Midbrain (tissue), 1 donor: Measurements from ENCODE around the gene CIPC.

Experiments
- DNase-seq: peaks from one replicate; lab custom pipeline; 2025; lab: John Stamatoyannopoulos, UW

The CIPC gene

GRCh38 chr14:77069551-77069950 is 28.5 kb upstream of the CIPC start:
- DNase-seq: no peak

GRCh38 chr14:77071938-77072388 is 26.1 kb upstream of the CIPC start:
- no peak for DNase-seq

- no peak for DNase-seq
Measured at GRCh38 chr14:77074969-77075368, 23.1 kb upstream of the CIPC start.

DNA sequence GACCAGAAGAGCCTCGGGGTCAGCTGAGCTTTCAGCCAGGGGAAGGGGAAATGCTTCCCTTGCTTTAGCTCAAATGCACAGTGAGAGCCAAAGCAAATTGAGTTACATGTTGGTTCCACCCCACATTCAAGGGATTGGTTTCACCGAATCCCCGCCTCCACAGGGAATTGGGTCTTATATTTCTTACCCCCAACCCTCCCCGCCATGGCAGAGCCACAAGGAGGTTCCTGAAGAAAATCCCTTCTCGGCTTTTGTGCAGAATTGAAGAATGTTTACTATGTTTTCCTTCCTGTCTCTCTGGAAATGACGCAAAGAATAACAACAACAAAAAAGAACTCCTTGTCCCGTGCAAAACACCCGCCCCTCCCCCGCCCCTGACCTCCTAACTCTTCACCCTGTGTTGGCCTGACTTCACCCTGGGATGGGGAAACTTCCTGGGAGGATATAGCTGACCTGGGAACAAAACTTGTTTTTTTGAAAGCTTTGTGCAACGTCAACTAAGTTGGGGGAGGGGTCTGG is 21.9 kb upstream of the CIPC start:
- DNase-seq: no peak

- DNase-seq: no peak
Measured at GRCh38 chr14:77077040-77077439, 21.0 kb upstream of the CIPC start.

DNA sequence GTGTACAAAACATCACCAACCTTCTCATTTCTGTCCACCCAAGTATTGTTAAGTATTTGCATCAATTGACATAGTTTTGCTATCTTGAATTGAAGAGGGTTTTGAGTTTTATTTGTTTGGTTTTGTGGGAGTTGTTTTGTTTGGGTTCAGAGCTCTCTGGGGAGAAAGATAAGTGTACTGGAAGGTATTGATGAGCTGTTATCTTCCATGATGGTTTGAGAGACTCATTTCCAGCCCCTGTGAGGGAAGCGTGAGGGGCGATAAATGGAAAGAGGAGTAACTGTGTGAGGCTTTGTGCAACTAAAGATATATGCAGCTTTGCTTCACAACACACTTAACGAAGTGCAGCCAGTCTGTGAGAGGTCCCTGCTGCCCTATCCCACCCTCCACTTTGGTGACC is 15.7 kb upstream of the CIPC start:
- no peak for DNase-seq

GRCh38 chr14:77083082-77083481 is 15.0 kb upstream of the CIPC start:
- DNase-seq: no peak

DNA sequence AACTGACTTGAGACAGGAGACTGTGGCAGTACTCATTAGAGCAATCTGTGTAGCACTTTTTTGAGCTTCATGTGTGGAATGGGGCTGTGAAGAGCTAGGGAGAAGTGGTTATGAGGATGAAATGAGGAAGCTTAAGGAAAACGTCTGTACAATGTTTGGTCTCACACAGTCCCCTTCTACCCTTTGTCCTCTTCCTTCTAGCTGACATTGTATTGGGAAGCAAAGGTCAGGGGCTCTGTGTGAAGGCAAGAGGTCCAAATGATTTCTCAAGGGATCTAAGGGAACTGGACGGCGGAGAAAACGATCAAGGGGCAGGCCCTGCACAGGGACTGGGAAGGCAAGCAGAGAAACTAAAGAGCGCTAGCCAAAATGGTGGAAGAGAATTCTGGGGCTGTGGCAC is 13.1 kb upstream of the CIPC start:
- DNase-seq: no peak

DNA sequence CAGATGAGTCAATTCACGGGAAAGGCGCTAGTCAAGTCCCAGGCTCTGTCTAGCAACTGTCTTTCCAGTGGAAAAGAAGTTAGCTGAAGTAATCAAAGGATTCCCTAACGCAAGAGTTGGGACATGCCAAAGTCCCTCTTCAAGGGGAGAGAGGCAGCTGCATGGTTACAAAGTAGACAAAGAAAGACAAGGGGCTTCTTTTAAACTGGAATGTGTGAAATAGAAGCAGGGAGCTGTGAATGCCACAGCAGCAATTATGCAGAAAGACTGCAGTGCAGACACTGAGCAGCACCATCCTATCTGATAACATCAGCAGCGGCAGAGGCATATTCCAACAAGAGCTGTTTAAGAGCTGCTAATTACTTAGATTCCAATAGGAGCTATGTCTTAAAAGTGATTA is 12.5 kb upstream of the CIPC start:
- DNase-seq: no peak

GRCh38 chr14:77086017-77086727 is 11.9 kb upstream of the CIPC start:
- DNase-seq: no peak

DNA sequence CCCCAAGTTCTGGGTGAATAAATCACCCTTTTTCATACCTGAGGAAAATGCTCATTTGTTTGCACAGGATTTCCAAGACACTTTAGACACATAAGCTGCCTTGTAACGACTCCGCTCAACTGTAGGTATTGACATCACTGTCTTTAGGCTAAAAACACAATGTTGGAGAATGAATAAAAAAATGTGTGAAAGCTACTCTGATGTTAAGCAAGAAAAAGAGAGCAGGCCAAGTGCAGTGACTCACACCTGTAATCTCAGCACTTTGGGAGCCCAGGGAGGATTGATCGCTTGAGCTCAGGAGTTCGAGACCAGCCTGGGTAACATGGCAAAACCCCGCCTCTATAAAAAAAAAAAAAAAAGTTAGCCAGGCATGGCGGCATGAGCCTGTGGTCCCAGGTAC is 11.1 kb upstream of the CIPC start:
- no peak for DNase-seq

DNA sequence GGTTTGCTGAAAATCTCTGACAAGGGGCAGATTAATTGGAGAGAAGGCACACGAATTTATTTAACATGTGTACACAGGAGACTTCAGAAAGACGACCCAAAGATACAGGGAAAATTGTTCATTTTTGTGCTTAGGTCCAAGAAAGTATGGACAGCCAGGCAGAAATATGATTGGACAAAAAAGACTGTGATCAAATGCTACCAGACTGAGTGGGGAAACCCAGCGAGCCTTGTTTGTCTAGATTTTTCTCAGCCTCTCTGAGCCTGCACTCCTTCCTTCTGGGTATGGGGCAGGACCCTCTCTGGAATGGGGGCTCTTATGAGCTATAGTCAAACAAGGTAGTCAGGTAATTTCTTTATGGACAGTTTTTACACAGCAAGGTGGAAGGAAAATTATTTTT is 10.4 kb upstream of the CIPC start:
- no peak for DNase-seq

- DNase-seq: no peak
Measured at GRCh38 chr14:77088219-77088618, 9.8 kb upstream of the CIPC start.

GRCh38 chr14:77088645-77089044 is 9.4 kb upstream of the CIPC start:
- DNase-seq: no peak

- DNase-seq: no peak
Measured at GRCh38 chr14:77091518-77091917, 6.5 kb upstream of the CIPC start.

GRCh38 chr14:77092676-77093075 is 5.4 kb upstream of the CIPC start:
- DNase-seq: no peak

DNA sequence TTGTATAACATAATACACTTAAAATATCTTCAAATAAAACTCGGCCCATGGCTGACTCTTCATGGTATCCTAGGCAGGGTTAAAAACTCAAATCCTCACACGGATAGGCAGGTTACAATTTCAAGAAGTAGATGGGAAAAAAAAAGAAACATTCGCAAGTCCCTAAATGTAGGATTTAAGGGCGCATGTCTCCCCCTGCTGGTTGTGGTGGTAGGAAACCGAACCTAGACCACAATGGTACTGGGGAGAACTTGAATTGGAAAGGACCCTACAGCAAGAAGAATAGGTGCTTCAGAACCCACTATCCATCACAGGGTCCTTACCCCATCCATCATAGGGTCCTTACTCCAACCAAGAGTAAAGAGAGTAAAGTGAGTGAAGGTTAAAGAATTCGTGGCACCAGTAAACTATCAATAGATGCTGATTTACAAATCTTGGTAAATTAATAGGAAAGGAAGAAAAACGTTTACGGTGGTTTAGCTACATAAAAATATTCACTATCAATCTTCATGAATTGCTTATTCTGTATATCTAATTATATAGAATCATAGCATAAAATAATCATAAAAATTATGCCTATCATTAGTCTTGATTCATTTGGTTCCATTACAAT is 3.3 kb upstream of the CIPC start:
- DNase-seq: peak; percentile 72

GRCh38 chr14:77097006-77097699 is 905 bp upstream of the CIPC start:
- peak; percentile 63 for DNase-seq

DNA sequence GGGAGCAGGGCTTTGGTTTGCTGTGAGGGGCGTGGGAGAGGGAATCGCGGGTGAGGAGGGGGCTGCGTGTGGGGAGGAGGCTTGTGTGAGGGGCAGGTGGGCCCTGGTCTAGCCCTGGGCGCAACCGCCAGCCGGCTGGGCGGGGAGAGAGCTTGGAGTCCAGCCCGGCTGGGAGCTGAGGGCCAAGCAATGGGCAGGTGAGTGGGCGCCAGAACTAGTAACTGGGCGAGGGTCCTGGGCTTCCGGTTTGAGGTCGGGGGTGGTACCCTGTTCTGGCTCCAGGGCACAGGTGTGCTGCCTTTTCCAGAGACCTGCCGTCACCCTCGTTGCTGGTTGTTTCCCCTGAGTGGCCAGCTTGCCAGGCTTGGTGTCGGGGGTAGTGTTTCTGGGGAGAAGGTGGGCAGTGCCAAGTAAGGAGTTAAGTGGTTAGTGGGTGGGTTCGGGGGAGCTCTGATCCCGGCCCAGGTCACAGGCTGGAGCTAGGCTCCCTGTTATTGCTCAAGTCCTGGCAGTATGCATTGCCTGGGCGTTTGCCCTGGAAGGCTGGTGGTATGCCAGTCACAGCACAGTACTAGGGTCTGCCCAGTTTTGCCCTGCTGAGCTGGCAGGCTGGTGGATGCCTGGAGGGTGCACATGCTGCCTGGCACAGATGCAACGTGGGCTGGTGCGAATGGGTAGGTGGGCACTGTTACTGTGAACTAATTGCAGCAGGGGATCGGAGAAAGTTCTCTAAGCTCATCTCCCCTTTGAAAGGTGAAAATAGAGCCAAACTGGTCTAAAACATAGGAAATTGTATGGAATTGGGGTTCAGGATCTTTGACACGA is 683 bp downstream of the CIPC start:
- peak; percentile 81 for DNase-seq

DNA sequence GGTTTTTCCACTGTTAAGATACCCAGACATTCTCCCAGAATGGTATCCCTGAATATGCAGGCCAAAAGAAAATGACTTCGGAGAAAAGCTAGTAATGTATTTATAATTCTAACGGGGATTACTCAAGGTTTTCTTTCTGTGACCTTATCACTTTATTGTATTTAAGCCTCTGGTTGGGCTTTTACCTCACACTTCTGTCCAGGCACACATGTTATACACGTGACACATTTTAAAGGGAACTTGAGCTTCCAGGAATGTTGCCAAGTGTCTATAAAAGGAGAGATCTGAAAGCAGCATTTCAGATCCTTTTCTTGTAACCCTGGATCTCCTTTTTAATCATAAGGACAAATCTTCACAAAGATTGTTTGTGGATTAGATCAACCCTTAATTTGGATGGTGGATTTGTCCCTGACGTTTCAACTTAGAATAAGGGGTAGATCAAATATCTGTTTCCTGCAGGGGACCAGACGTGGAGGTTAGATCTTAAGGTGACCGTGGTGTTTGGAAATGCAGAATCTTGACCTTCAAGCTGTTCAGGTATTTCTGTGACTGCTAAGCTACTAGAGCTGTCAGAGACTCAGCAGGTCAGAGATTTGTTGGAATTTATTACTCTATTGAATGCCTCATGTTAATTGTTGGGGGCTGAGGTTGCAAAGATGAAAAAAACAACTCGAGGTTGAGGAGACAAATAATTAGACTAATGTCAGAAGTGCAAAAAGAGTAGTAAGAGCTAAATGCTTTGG is 1.5 kb downstream of the CIPC start:
- peak; percentile 74 for DNase-seq

- peak; percentile 35 for DNase-seq
Measured at GRCh38 chr14:77100961-77101360, 2.9 kb downstream of the CIPC start.
